ENCODE measurements around the gene KIRREL1.

Gene KIRREL1

GRCh38 chr1:158022554-158023312, 29.3 kb downstream of the KIRREL1 start:
- no peaks in the 10 kb centered on the region for H3K4me1 ChIP-seq
- H3K27me3 ChIP-seq (ENCODE audit: control insufficient read depth, insufficient read depth, low read length): no peaks in the 10 kb centered on the region
- H3K9me3 ChIP-seq (ENCODE audit: control insufficient read depth, low read length): no peaks in the 10 kb centered on the region
- H2AFZ ChIP-seq: no peak overlapping the region
- no peak overlapping the region for H3K27ac ChIP-seq
- no peaks in the 10 kb centered on the region for H3K36me3 ChIP-seq (ENCODE audit: control insufficient read depth, insufficient read depth, low read length)
- H3K79me2 ChIP-seq: no peaks in the 10 kb centered on the region
- H3K4me2 ChIP-seq (ENCODE audit: low read length): no peak overlapping the region
- H3K4me3 ChIP-seq (ENCODE audit: low read depth, low read length): no peak overlapping the region
- no peak for TF ChIP-seq CTCF (IDR thresholded peaks at IDR 0.05)
- no peak overlapping the region for H3K9ac ChIP-seq

DNA sequence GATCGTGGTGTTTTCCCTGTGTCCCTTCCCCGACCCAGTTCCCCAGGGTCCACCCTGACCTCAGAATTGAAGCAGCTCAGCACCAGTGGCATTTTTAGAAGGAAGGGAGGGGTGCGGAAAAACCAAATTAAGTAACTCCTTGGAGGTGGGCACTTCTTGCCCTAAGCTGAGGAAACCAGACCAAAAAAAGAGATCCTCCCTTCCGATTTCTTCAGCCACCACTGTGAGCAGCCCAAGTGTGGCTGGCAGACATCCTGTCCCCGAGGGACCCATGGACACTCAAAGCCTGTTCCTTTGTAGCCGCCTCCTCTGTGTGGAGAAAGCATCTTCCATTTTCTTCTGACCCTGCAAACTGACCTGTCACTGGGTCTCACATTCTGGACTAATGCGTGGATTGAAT, 31.3 kb downstream of the KIRREL1 start:
- Histone ChIP-seq H3K79me2 (no peaks in the 10 kb centered on the region), H2AFZ (no peak overlapping the region), H3K27ac (no peak overlapping the region), H3K4me1 (no peaks in the 10 kb centered on the region), H3K9me3 (ENCODE audit: control insufficient read depth, low read length) (no peaks in the 10 kb centered on the region), H3K9ac (no peak overlapping the region), H3K27me3 (ENCODE audit: control insufficient read depth, insufficient read depth, low read length) (no peaks in the 10 kb centered on the region), H3K4me2 (ENCODE audit: low read length) (no peak overlapping the region), H3K4me3 (ENCODE audit: low read depth, low read length) (no peak overlapping the region), H3K36me3 (ENCODE audit: control insufficient read depth, insufficient read depth, low read length) (no peaks in the 10 kb centered on the region)
- TF ChIP-seq CTCF (IDR thresholded peaks at IDR 0.05): no peak

GRCh38 chr1:158025576-158026230, 32.3 kb downstream of the KIRREL1 start:
- Histone ChIP-seq H3K27ac (no peak overlapping the region), H2AFZ (no peak overlapping the region), H3K79me2 (no peaks in the 10 kb centered on the region), H3K27me3 (ENCODE audit: control insufficient read depth, insufficient read depth, low read length) (no peaks in the 10 kb centered on the region), H3K36me3 (ENCODE audit: control insufficient read depth, insufficient read depth, low read length) (no peaks in the 10 kb centered on the region), H3K9ac (no peak overlapping the region), H3K9me3 (ENCODE audit: control insufficient read depth, low read length) (no peaks in the 10 kb centered on the region), H3K4me2 (ENCODE audit: low read length) (no peak overlapping the region), H3K4me3 (ENCODE audit: low read depth, low read length) (no peak overlapping the region), H3K4me1 (no peaks in the 10 kb centered on the region)
- TF ChIP-seq CTCF (IDR thresholded peaks at IDR 0.05): no peak

- Histone ChIP-seq H3K9ac (no peak overlapping the region), H3K27ac (no peak overlapping the region), H3K4me1 (no peaks in the 10 kb centered on the region), H3K4me3 (ENCODE audit: low read depth, low read length) (no peak overlapping the region), H3K36me3 (ENCODE audit: control insufficient read depth, insufficient read depth, low read length) (no peaks in the 10 kb centered on the region), H3K27me3 (ENCODE audit: control insufficient read depth, insufficient read depth, low read length) (no peaks in the 10 kb centered on the region), H3K9me3 (ENCODE audit: control insufficient read depth, low read length) (no peaks in the 10 kb centered on the region), H3K79me2 (no peaks in the 10 kb centered on the region), H2AFZ (no peak overlapping the region), H3K4me2 (ENCODE audit: low read length) (no peak overlapping the region)
- TF ChIP-seq CTCF (IDR thresholded peaks at IDR 0.05): no peak
Observed at GRCh38 chr1:158026651-158027050, 33.2 kb downstream of the KIRREL1 start.

Data from parathyroid adenoma (tissue), 2 donors.